HEK293 (cell line): Measurements from ENCODE around the gene LPCAT2.

Experiments
- PRDM1 ChIP-seq: fragments of 450-650 bp; formaldehyde crosslinking; IDR thresholded peaks from 2 replicates; pipeline ENCODE4; 2016; ENCODE audit warnings: missing biosample characterization, missing genetic modification characterization
- ZBTB21 ChIP-seq: fragments of 450-650 bp; formaldehyde crosslinking; IDR thresholded peaks from 2 replicates; pipeline ENCODE4 v1.5.1; 2017; ENCODE audit warnings: missing biosample characterization, missing genetic modification characterization
- ZNF24 ChIP-seq: fragments of 450-650 bp; formaldehyde crosslinking; IDR thresholded peaks from 2 replicates; pipeline ENCODE4 v1.5.1; 2016; ENCODE audit warnings: missing biosample characterization, missing genetic modification characterization
- ZNF585B ChIP-seq: fragments of 450-650 bp; formaldehyde crosslinking; IDR thresholded peaks from 2 replicates; pipeline ENCODE4 v1.5.1; 2016; ENCODE audit warnings: missing biosample characterization, missing genetic modification characterization
- ZNF768 ChIP-seq: fragments of 450-650 bp; formaldehyde crosslinking; IDR thresholded peaks from 2 replicates; pipeline ENCODE4 v1.5.1; 2018; ENCODE audit warnings: missing biosample characterization, mild to moderate bottlenecking, missing genetic modification characterization
- TF ChIP-seq, protein P1 (sequence below): fragments of 450-650 bp; formaldehyde crosslinking; IDR thresholded peaks from 2 replicates; pipeline ENCODE4 v1.5.1; 2016; ENCODE audit warnings: missing biosample characterization, missing genetic modification characterization
- TF ChIP-seq, protein P2 (sequence below): fragments of 450-650 bp; formaldehyde crosslinking; optimal IDR thresholded peaks from 2 replicates; pipeline ENCODE3; 2016; ENCODE audit warnings: missing biosample characterization, mild to moderate bottlenecking, missing genetic modification characterization

DNA sequence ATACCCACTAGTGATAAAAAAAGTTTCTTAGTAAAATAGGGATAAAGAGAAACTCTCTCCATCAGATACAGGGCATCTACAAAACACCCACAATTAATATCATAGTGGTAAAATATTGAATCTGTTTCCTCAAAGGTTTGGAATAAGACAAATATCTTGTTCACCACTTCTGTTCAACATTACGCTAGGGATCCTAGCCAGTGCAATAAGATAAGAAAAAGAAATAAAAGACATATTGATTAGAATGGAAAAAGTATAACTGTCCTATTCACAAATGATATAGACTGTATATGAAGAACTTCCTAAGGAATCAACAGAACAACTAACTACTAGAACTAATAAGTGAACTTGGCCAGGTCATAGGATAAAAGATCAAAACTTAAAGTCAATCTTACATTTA lies 12.9 kb downstream of the LPCAT2 start:
- TF ChIP-seq, protein P1, sequence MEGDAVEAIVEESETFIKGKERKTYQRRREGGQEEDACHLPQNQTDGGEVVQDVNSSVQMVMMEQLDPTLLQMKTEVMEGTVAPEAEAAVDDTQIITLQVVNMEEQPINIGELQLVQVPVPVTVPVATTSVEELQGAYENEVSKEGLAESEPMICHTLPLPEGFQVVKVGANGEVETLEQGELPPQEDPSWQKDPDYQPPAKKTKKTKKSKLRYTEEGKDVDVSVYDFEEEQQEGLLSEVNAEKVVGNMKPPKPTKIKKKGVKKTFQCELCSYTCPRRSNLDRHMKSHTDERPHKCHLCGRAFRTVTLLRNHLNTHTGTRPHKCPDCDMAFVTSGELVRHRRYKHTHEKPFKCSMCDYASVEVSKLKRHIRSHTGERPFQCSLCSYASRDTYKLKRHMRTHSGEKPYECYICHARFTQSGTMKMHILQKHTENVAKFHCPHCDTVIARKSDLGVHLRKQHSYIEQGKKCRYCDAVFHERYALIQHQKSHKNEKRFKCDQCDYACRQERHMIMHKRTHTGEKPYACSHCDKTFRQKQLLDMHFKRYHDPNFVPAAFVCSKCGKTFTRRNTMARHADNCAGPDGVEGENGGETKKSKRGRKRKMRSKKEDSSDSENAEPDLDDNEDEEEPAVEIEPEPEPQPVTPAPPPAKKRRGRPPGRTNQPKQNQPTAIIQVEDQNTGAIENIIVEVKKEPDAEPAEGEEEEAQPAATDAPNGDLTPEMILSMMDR (tag by site-specific recombination): no peak
- TF ChIP-seq, protein P2, sequence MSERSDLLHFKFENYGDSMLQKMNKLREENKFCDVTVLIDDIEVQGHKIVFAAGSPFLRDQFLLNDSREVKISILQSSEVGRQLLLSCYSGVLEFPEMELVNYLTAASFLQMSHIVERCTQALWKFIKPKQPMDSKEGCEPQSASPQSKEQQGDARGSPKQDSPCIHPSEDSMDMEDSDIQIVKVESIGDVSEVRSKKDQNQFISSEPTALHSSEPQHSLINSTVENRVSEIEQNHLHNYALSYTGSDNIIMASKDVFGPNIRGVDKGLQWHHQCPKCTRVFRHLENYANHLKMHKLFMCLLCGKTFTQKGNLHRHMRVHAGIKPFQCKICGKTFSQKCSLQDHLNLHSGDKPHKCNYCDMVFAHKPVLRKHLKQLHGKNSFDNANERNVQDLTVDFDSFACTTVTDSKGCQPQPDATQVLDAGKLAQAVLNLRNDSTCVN (tag by site-specific recombination): no peak
- TF ChIP-seq ZNF24 (no peak), ZBTB21 (tag by site-specific recombination) (no peak), ZNF768 (no peak), ZNF585B (tag by site-specific recombination) (no peak), PRDM1 (no peak)
